HL-60 (cell line): Measurements from ENCODE around the gene FRRS1.

Experiments
- DNase-seq, 2 experiments: peaks; one replicate each; pipeline ENCODE4 v3.0.0-alpha.2; 2010 to 2020; ENCODE audit warnings: low read depth in 1 of 2, low spot score in 1 of 2
- H3K27ac ChIP-seq: fragments of 250-450 bp; sonication (Bioruptor Pico); replicated peaks from 2 replicates; pipeline ENCODE4 v1.5.1; 2020; ENCODE audit warnings: mild to moderate bottlenecking, moderate library complexity
- H3K27me3 ChIP-seq: fragments of 250-450 bp; sonication (Bioruptor Pico); 2 replicates; pipeline ENCODE4 v1.5.1; 2021; ENCODE audit warnings: mild to moderate bottlenecking, moderate library complexity; ENCODE audit not compliant: insufficient read depth, poor library complexity, severe bottlenecking
- H3K4me3 ChIP-seq: replicated peaks from 2 replicates; pipeline ENCODE4 v1.5.1; 2011; ENCODE audit warnings: mild to moderate bottlenecking, control low read depth, low read length; ENCODE audit not compliant: insufficient read depth
- GABPA ChIP-seq: IDR thresholded peaks from 2 replicates; pipeline ENCODE4 v1.6.1; 2012; ENCODE audit warnings: low read depth
- POLR2AphosphoS5 ChIP-seq: IDR thresholded peaks from 2 replicates; pipeline ENCODE4 v1.6.1; 2012; ENCODE audit warnings: low read depth
- REST ChIP-seq: IDR thresholded peaks from 2 replicates; pipeline ENCODE4 v1.6.1; 2012; ENCODE audit warnings: low read depth; ENCODE audit not compliant: insufficient replicate concordance
- SPI1 ChIP-seq: IDR thresholded peaks from 2 replicates; pipeline ENCODE4 v1.6.1; 2012; ENCODE audit warnings: low read depth, mild to moderate bottlenecking, borderline replicate concordance
- TF ChIP-seq, protein P1 (sequence below): IDR thresholded peaks from one replicate; pipeline ENCODE4 v1.5.1; 2011; ENCODE audit warnings: low read length, control low read depth, inconsistent platforms; ENCODE audit not compliant: insufficient read depth

The FRRS1 gene

DNA sequence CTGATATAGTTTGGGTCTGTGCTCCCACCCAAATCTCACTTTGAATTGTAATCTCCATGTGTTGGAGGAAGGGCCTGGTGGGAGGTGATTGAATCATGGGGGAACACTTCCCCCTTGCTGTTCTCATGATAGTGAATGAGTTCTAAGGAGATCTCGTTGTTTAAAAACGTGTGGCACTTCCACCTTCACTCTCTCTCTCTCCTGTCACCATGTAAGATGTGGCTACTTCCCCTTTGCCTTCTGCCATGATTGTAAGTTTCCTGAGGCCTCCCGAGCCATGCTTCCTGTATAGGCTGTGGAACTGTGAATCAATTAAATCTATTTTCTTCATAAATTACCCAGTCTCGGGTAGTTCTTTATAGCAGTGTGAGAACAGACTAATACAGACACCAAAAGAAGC, 40.4 kb downstream of the FRRS1 start:
- TF ChIP-seq SPI1 (peak; percentile 57; the same call in 1 of the 2 replicates), POLR2AphosphoS5 (no peak)
- H3K4me3 ChIP-seq, result no peak overlapping the region
- H3K27me3 ChIP-seq, result no peaks in the 10 kb centered on the region
- no peak overlapping the region for H3K27ac ChIP-seq
- DNase-seq, result peak; percentile 36 to 46

GRCh38 chr1:99723251-99723650, 43.2 kb downstream of the FRRS1 start:
- TF ChIP-seq POLR2AphosphoS5, result no peak
- TF ChIP-seq SPI1, result no peak
- TF ChIP-seq GABPA, result no peak
- Histone ChIP-seq H3K27me3 (no peaks in the 10 kb centered on the region), H3K27ac (no peak overlapping the region), H3K4me3 (no peak overlapping the region)
- no peak for DNase-seq

GRCh38 chr1:99717005-99717404, 49.4 kb downstream of the FRRS1 start:
- Histone ChIP-seq H3K27ac (no peak overlapping the region), H3K4me3 (no peak overlapping the region), H3K27me3 (no peaks in the 10 kb centered on the region)
- DNase-seq, result no peak
- no peak for TF ChIP-seq POLR2AphosphoS5
- TF ChIP-seq, protein P1, sequence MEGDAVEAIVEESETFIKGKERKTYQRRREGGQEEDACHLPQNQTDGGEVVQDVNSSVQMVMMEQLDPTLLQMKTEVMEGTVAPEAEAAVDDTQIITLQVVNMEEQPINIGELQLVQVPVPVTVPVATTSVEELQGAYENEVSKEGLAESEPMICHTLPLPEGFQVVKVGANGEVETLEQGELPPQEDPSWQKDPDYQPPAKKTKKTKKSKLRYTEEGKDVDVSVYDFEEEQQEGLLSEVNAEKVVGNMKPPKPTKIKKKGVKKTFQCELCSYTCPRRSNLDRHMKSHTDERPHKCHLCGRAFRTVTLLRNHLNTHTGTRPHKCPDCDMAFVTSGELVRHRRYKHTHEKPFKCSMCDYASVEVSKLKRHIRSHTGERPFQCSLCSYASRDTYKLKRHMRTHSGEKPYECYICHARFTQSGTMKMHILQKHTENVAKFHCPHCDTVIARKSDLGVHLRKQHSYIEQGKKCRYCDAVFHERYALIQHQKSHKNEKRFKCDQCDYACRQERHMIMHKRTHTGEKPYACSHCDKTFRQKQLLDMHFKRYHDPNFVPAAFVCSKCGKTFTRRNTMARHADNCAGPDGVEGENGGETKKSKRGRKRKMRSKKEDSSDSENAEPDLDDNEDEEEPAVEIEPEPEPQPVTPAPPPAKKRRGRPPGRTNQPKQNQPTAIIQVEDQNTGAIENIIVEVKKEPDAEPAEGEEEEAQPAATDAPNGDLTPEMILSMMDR, result no peak
- no peak for TF ChIP-seq REST
- no peak for TF ChIP-seq GABPA
- no peak for TF ChIP-seq SPI1

GRCh38 chr1:99713006-99713405, 53.4 kb downstream of the FRRS1 start:
- H3K27ac ChIP-seq, result no peak overlapping the region
- DNase-seq, result no peak
- H3K4me3 ChIP-seq, result no peak overlapping the region
- no peak for TF ChIP-seq SPI1
- no peak for TF ChIP-seq POLR2AphosphoS5
- TF ChIP-seq, protein P1, result no peak
- no peak for TF ChIP-seq REST
- TF ChIP-seq GABPA, result no peak
- H3K27me3 ChIP-seq, result no peaks in the 10 kb centered on the region

- no peaks in the 10 kb centered on the region for H3K27me3 ChIP-seq
- H3K27ac ChIP-seq, result no peak overlapping the region
- TF ChIP-seq, protein P1, result no peak
- TF ChIP-seq REST, result no peak
- TF ChIP-seq GABPA, result no peak
- no peak for TF ChIP-seq SPI1
- no peak for TF ChIP-seq POLR2AphosphoS5
- DNase-seq, result no peak
- no peak overlapping the region for H3K4me3 ChIP-seq
Observed at GRCh38 chr1:99710994-99711393, 55.4 kb downstream of the FRRS1 start.
